Measurements from ENCODE around the gene FRMPD4. TPM values are rescaled to one million over a fixed set of nuclear protein-coding genes. Genes with fewer than 3 reads are reported as not detected.

FRMPD4 gene
- total RNA-seq, 1 experiment from 2014 or later = 1.4 TPM

DNA sequence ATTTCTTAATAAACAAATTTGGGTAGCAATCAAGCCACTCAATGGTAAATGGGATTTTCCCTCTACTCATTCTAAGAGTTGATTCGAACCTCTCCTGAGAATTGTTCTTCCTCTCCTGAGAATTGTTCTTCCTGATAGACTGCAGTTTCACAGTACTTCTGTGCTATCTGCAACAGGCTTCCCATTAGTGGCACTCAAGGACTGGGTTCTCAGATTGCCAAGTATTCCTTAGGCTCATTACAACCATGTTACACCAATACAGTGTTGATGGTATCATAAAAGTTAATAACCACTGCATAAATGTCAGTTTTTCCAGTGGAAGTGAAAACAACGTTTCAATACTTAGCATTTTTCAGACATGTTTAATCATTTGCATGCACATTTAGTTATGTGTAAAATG is 201.6 kb downstream of the FRMPD4 start:
- CTCF ChIA-PET = no interaction called here

DNA sequence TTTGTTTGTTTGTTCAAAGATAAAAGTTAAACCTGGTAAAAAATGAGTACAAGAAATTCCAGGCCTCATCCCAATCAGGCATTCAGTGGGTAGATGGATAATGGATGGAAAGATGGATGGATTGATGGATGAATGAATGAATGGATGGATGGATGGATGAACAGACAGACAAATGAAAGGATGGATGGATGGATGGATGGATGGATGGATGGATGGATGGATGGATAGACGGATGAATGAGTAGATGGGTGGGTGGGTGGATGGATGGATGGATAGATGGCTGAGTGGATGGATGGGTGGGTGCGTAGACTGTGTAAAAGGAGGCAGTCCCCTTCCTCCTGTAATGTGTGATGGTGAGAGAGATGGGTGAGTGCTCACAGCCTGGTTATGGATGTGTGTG is 206.7 kb downstream of the FRMPD4 start:
- no peaks in the 10 kb centered on the region for H3K36me3 Mint-ChIP-seq
- no peak overlapping the region for H3K4me3 Mint-ChIP-seq
- H3K27me3 Mint-ChIP-seq (ENCODE audit: low read depth) = peaks cover 3% of the 10 kb centered on the region; the same call in 1 of the 2 replicates
- ChIA-PET POLR2A (no interaction called here), CTCF (no interaction called here)
- no peaks in the 10 kb centered on the region for H3K9me3 Mint-ChIP-seq
- DNase-seq (ENCODE audit: low spot score) (no peak), ATAC-seq (no peak)
- TF ChIP-seq NR1H2 (CRISPR knock-in tag; IDR thresholded peaks at IDR 0.05) = no peak
- TF ChIP-seq OVOL2 (CRISPR knock-in tag; IDR thresholded peaks at IDR 0.05; ENCODE audit: borderline replicate concordance) = no peak
- no peak for TF ChIP-seq RORB (CRISPR knock-in tag; IDR thresholded peaks at IDR 0.05)
- TF ChIP-seq IRF2 (CRISPR knock-in tag; IDR thresholded peaks at IDR 0.05; ENCODE audit: borderline replicate concordance, low read depth) = no peak
- TF ChIP-seq PRRX2 (CRISPR knock-in tag; IDR thresholded peaks at IDR 0.05) = no peak
- TF ChIP-seq, protein P1, sequence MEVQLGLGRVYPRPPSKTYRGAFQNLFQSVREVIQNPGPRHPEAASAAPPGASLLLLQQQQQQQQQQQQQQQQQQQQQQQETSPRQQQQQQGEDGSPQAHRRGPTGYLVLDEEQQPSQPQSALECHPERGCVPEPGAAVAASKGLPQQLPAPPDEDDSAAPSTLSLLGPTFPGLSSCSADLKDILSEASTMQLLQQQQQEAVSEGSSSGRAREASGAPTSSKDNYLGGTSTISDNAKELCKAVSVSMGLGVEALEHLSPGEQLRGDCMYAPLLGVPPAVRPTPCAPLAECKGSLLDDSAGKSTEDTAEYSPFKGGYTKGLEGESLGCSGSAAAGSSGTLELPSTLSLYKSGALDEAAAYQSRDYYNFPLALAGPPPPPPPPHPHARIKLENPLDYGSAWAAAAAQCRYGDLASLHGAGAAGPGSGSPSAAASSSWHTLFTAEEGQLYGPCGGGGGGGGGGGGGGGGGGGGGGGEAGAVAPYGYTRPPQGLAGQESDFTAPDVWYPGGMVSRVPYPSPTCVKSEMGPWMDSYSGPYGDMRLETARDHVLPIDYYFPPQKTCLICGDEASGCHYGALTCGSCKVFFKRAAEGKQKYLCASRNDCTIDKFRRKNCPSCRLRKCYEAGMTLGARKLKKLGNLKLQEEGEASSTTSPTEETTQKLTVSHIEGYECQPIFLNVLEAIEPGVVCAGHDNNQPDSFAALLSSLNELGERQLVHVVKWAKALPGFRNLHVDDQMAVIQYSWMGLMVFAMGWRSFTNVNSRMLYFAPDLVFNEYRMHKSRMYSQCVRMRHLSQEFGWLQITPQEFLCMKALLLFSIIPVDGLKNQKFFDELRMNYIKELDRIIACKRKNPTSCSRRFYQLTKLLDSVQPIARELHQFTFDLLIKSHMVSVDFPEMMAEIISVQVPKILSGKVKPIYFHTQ (CRISPR knock-in tag; IDR thresholded peaks at IDR 0.05) = no peak
- TF ChIP-seq TP53 (CRISPR knock-in tag; IDR thresholded peaks at IDR 0.05) = no peak
- no peak for TF ChIP-seq ZNF416 (CRISPR knock-in tag; IDR thresholded peaks at IDR 0.05)
- TF ChIP-seq, protein P2, sequence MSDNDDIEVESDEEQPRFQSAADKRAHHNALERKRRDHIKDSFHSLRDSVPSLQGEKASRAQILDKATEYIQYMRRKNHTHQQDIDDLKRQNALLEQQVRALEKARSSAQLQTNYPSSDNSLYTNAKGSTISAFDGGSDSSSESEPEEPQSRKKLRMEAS (CRISPR knock-in tag; IDR thresholded peaks at IDR 0.05) = no peak
- TF ChIP-seq, protein P3, sequence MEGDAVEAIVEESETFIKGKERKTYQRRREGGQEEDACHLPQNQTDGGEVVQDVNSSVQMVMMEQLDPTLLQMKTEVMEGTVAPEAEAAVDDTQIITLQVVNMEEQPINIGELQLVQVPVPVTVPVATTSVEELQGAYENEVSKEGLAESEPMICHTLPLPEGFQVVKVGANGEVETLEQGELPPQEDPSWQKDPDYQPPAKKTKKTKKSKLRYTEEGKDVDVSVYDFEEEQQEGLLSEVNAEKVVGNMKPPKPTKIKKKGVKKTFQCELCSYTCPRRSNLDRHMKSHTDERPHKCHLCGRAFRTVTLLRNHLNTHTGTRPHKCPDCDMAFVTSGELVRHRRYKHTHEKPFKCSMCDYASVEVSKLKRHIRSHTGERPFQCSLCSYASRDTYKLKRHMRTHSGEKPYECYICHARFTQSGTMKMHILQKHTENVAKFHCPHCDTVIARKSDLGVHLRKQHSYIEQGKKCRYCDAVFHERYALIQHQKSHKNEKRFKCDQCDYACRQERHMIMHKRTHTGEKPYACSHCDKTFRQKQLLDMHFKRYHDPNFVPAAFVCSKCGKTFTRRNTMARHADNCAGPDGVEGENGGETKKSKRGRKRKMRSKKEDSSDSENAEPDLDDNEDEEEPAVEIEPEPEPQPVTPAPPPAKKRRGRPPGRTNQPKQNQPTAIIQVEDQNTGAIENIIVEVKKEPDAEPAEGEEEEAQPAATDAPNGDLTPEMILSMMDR (IDR thresholded peaks at IDR 0.05) = no peak
- TF ChIP-seq GRHL2 (CRISPR knock-in tag; IDR thresholded peaks at IDR 0.05; ENCODE audit: insufficient replicate concordance, severe bottlenecking) = no peak
- TF ChIP-seq, protein P4, sequence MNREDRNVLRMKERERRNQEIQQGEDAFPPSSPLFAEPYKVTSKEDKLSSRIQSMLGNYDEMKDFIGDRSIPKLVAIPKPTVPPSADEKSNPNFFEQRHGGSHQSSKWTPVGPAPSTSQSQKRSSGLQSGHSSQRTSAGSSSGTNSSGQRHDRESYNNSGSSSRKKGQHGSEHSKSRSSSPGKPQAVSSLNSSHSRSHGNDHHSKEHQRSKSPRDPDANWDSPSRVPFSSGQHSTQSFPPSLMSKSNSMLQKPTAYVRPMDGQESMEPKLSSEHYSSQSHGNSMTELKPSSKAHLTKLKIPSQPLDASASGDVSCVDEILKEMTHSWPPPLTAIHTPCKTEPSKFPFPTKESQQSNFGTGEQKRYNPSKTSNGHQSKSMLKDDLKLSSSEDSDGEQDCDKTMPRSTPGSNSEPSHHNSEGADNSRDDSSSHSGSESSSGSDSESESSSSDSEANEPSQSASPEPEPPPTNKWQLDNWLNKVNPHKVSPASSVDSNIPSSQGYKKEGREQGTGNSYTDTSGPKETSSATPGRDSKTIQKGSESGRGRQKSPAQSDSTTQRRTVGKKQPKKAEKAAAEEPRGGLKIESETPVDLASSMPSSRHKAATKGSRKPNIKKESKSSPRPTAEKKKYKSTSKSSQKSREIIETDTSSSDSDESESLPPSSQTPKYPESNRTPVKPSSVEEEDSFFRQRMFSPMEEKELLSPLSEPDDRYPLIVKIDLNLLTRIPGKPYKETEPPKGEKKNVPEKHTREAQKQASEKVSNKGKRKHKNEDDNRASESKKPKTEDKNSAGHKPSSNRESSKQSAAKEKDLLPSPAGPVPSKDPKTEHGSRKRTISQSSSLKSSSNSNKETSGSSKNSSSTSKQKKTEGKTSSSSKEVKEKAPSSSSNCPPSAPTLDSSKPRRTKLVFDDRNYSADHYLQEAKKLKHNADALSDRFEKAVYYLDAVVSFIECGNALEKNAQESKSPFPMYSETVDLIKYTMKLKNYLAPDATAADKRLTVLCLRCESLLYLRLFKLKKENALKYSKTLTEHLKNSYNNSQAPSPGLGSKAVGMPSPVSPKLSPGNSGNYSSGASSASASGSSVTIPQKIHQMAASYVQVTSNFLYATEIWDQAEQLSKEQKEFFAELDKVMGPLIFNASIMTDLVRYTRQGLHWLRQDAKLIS (CRISPR knock-in tag; IDR thresholded peaks at IDR 0.05; ENCODE audit: borderline replicate concordance) = no peak
- TF ChIP-seq, protein P5, sequence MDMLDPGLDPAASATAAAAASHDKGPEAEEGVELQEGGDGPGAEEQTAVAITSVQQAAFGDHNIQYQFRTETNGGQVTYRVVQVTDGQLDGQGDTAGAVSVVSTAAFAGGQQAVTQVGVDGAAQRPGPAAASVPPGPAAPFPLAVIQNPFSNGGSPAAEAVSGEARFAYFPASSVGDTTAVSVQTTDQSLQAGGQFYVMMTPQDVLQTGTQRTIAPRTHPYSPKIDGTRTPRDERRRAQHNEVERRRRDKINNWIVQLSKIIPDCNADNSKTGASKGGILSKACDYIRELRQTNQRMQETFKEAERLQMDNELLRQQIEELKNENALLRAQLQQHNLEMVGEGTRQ (CRISPR knock-in tag; IDR thresholded peaks at IDR 0.05) = no peak
- TF ChIP-seq, protein P6, sequence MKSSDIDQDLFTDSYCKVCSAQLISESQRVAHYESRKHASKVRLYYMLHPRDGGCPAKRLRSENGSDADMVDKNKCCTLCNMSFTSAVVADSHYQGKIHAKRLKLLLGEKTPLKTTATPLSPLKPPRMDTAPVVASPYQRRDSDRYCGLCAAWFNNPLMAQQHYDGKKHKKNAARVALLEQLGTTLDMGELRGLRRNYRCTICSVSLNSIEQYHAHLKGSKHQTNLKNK (CRISPR knock-in tag; IDR thresholded peaks at IDR 0.05) = no peak
- TF ChIP-seq SP1 (CRISPR knock-in tag; conservative IDR thresholded peaks at IDR 0.05) = no peak
- TF ChIP-seq, protein P7, sequence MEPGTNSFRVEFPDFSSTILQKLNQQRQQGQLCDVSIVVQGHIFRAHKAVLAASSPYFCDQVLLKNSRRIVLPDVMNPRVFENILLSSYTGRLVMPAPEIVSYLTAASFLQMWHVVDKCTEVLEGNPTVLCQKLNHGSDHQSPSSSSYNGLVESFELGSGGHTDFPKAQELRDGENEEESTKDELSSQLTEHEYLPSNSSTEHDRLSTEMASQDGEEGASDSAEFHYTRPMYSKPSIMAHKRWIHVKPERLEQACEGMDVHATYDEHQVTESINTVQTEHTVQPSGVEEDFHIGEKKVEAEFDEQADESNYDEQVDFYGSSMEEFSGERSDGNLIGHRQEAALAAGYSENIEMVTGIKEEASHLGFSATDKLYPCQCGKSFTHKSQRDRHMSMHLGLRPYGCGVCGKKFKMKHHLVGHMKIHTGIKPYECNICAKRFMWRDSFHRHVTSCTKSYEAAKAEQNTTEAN (CRISPR knock-in tag; IDR thresholded peaks at IDR 0.05) = no peak
- TF ChIP-seq ZNF317 (CRISPR knock-in tag; IDR thresholded peaks at IDR 0.05; ENCODE audit: borderline replicate concordance, low read depth) = no peak
- TF ChIP-seq CBFB (CRISPR knock-in tag; IDR thresholded peaks at IDR 0.05; ENCODE audit: low read depth) = no peak
- peaks cover 22% of the 10 kb centered on the region for H3K4me1 Mint-ChIP-seq
- no peak overlapping the region for H3K27ac Mint-ChIP-seq

More for the DNA sequence above, 201.6 kb downstream of the FRMPD4 start:
- Mint-ChIP-seq H3K4me1 (peaks cover 22% of the 10 kb centered on the region), H3K36me3 (no peaks in the 10 kb centered on the region), H3K9me3 (no peaks in the 10 kb centered on the region), H3K4me3 (no peak overlapping the region), H3K27me3 (ENCODE audit: low read depth) (no peaks in the 10 kb centered on the region), H3K27ac (no peak overlapping the region)
- POLR2A ChIA-PET = no interaction called here
- ATAC-seq = no peak
- no peak for DNase-seq (ENCODE audit: low spot score)
- TF ChIP-seq HMGA2 (CRISPR knock-in tag; IDR thresholded peaks at IDR 0.05) (no peak), OVOL2 (CRISPR knock-in tag; IDR thresholded peaks at IDR 0.05; ENCODE audit: borderline replicate concordance) (no peak)

All from WTC11 (cell line).